ENCODE data around the gene CHID1.

GRCh38 chr11:831118-831864 lies 79.3 kb downstream of the CHID1 start:
- TF ChIP-seq CTCF (IDR thresholded peaks at IDR 0.05) (no peak), EZH2 (IDR thresholded peaks at IDR 0.05; ENCODE audit: borderline replicate concordance, insufficient read depth, low read depth, low read length, poor library complexity, severe bottlenecking) (no peak)
